K562 (cell line): ENCODE data around the gene DEGS2. TPM values are rescaled to one million over a fixed set of nuclear protein-coding genes. Genes with fewer than 3 reads are reported as not detected.

Experiments used
- ATAC-seq: fragments of 200-7000 bp; cut with Tn5 transposase; 3 replicates; pipeline ENCODE4 v1.9.1; 2020; ENCODE audit warnings: moderate library complexity
- BruUV-seq: library from RNA; stranded (reverse); fragments of 400-500 nt; replicated peaks from 2 replicates; lab custom pipeline; 2021; lab: Mats Ljungman, UMichigan
- CTCF ChIA-PET: fragments of 300-600 bp; formaldehyde crosslinking; extraction: SDS; loops from one replicate; lab custom pipeline; 2021; ENCODE audit warnings: low intra/inter-chr PET ratio; lab: Yijun Ruan, JAX
- POLR2A ChIA-PET: fragments of 300-600, 350-650 bp; sonication (Branson Sonifier 250); formaldehyde crosslinking; extraction: SDS; loops from one replicate; lab custom pipeline; 2021; ENCODE audit warnings: antibody characterized with exemption, inconsistent platforms; lab: Yijun Ruan, JAX
- DNase-seq, 4 experiments: peaks; one replicate each; pipeline versions ENCODE4 v3.0.0 to v3.0.0-alpha.2; 2011 to 2018; ENCODE audit warnings: low spot score in 3 of 4, mixed read lengths in 3 of 4; ENCODE audit errors: extremely low read depth in 1 of 4
- FAIRE-seq: peaks from 2 replicates; lab custom pipeline; 2011; peaks lifted over from hg19 to GRCh38; lab: Jason Lieb, UNC
- H2AFZ ChIP-seq: 2 replicates; pipeline ENCODE4 v1.6.0; 2011; ENCODE audit warnings: low read depth, low read length, control low read depth, inconsistent platforms
- H3K27ac ChIP-seq: fragments of 200-600 bp; 3 replicates; pipeline ENCODE4 v1.8.0; 2011; ENCODE audit warnings: low read depth, mild to moderate bottlenecking, control low read depth, inconsistent platforms, low read length, moderate library complexity, mixed read lengths; ENCODE audit errors: extremely low read depth
- H3K27me3 ChIP-seq, 2 experiments: fragments of 300-600 bp in 1 of 2; 2 replicates in 1 of 2; 3 replicates in 1 of 2; pipeline versions ENCODE4 v1.6.0 to v1.8.0; 2011; ENCODE audit warnings: inconsistent platforms in 2 of 2, low read length in 2 of 2, mild to moderate bottlenecking in 1 of 2, mixed read lengths in 1 of 2, moderate library complexity in 1 of 2; ENCODE audit not compliant: control insufficient read depth in 2 of 2, insufficient read depth in 2 of 2
- H3K36me3 ChIP-seq: fragments of 300-600 bp; 3 replicates; pipeline ENCODE4 v1.8.0; 2011; ENCODE audit warnings: mild to moderate bottlenecking, low read length, inconsistent platforms; ENCODE audit not compliant: control insufficient read depth, insufficient read depth
- H3K4me1 ChIP-seq, 2 experiments: fragments of 200-600 bp in 1 of 2; replicated peaks in 1 of 2; 2 replicates in 1 of 2; 3 replicates in 1 of 2; pipeline versions ENCODE4 v1.5.1 to v1.8.0; 2011; ENCODE audit warnings: inconsistent platforms in 2 of 2, low read length in 2 of 2, mild to moderate bottlenecking in 1 of 2, mixed read lengths in 1 of 2, moderate library complexity in 1 of 2; ENCODE audit not compliant: control insufficient read depth in 2 of 2, insufficient read depth in 2 of 2
- H3K4me2 ChIP-seq: 2 replicates; pipeline ENCODE4 v1.6.1; 2011; ENCODE audit warnings: low read length, control low read depth, inconsistent platforms, mixed read lengths; ENCODE audit not compliant: insufficient read depth
- H3K4me3 ChIP-seq: fragments of 200-600 bp; sonication (generic), shearing (Covaris generic); 2 replicates; pipeline ENCODE4 v1.5.1; 2016; ENCODE audit warnings: control low read depth, inconsistent platforms
- H3K79me2 ChIP-seq: fragments of 200-600 bp; 3 replicates; pipeline ENCODE4 v1.8.0; 2011; ENCODE audit warnings: low read length, inconsistent platforms; ENCODE audit not compliant: control insufficient read depth, insufficient read depth
- H3K9ac ChIP-seq, 2 experiments: 2 replicates each; pipeline versions ENCODE4 v1.6.0 to v1.6.1; 2011; ENCODE audit warnings: low read depth in 2 of 2, low read length in 2 of 2, control low read depth in 1 of 2, inconsistent platforms in 1 of 2, mild to moderate bottlenecking in 1 of 2, mixed read lengths in 1 of 2; ENCODE audit not compliant: insufficient read depth in 1 of 2
- H3K9me1 ChIP-seq: one replicate; pipeline ENCODE4 v1.6.0; 2011; ENCODE audit warnings: inconsistent platforms, mild to moderate bottlenecking, low read length, moderate library complexity; ENCODE audit not compliant: control insufficient read depth, insufficient read depth
- H3K9me3 ChIP-seq: replicated peaks from 2 replicates; pipeline ENCODE4 v1.5.1; 2011; ENCODE audit warnings: low read depth, low read length, inconsistent platforms; ENCODE audit not compliant: control insufficient read depth, insufficient read depth
- H4K20me1 ChIP-seq: replicated peaks from 2 replicates; pipeline ENCODE4 v1.6.1; 2011; ENCODE audit warnings: low read length, inconsistent platforms, mixed read lengths; ENCODE audit not compliant: control insufficient read depth, insufficient read depth
- AFF4 ChIP-seq: sonication (generic); formaldehyde crosslinking; IDR thresholded peaks from 2 replicates; pipeline ENCODE4 v1.8.0; 2023; ENCODE audit warnings: mild to moderate bottlenecking, missing genetic modification reagents
- ARID2 ChIP-seq: fragments of 450-650 bp; IDR thresholded peaks from 2 replicates; pipeline ENCODE4 v1.6.1; 2017; ENCODE audit warnings: antibody characterized with exemption, mild to moderate bottlenecking
- FOXJ3 ChIP-seq: sonication (generic); formaldehyde crosslinking; IDR thresholded peaks from 2 replicates; pipeline ENCODE4 v1.4.0; 2020; ENCODE audit warnings: mild to moderate bottlenecking, missing genetic modification reagents
- FUS ChIP-seq: fragments of 200-400 bp; formaldehyde crosslinking; optimal IDR thresholded peaks from 2 replicates; pipeline ENCODE3; 2017; ENCODE audit warnings: low read depth, low read length
- MEF2A ChIP-seq: IDR thresholded peaks from 2 replicates; pipeline ENCODE4 v1.6.1; 2011; ENCODE audit warnings: low read depth, mild to moderate bottlenecking, low read length, moderate library complexity; ENCODE audit not compliant: control insufficient read depth
- NFIX ChIP-seq: fragments of 250-450 bp; sonication (Bioruptor Pico); IDR thresholded peaks from 2 replicates; pipeline ENCODE4 v1.4.0; 2020; ENCODE audit warnings: low read depth, mild to moderate bottlenecking, moderate library complexity
- PATZ1 ChIP-seq: fragments of 250-450 bp; sonication (Bioruptor Pico); IDR thresholded peaks from 2 replicates; pipeline ENCODE4 v1.5.0; 2020; ENCODE audit warnings: mild to moderate bottlenecking, borderline replicate concordance
- RAD21 ChIP-seq, 2 experiments: fragments of 250-450 bp in 1 of 2; fragments of 450-650 bp in 1 of 2; sonication (Bioruptor Pico) in 1 of 2; formaldehyde crosslinking in 1 of 2; IDR thresholded peaks in 1 of 2; conservative IDR thresholded peaks in 1 of 2; 2 replicates each; pipeline versions ENCODE4 v1.4.0 to v1.8.0; 2020 to 2022; ENCODE audit warnings: mild to moderate bottlenecking in 2 of 2, moderate library complexity in 1 of 2
- SAFB2 ChIP-seq: fragments of 200-400 bp; formaldehyde crosslinking; IDR thresholded peaks from 2 replicates; pipeline ENCODE4 v1.6.1; 2018; ENCODE audit warnings: borderline replicate concordance, low read length, low read depth, moderate library complexity; ENCODE audit not compliant: severe bottlenecking
- YBX1 ChIP-seq: fragments of 450-650 bp; IDR thresholded peaks from 2 replicates; pipeline ENCODE4 v1.7.1; 2016; ENCODE audit warnings: mild to moderate bottlenecking
- ZFP30 ChIP-seq: fragments of 250-450 bp; sonication (Bioruptor Pico); IDR thresholded peaks from 2 replicates; pipeline ENCODE4 v1.8.0; 2022; ENCODE audit warnings: moderate library complexity, mild to moderate bottlenecking, inconsistent platforms, borderline replicate concordance
- ZNF3 ChIP-seq: fragments of 250-450 bp; sonication (Bioruptor Pico); IDR thresholded peaks from 2 replicates; pipeline ENCODE4 v1.5.0; 2021; ENCODE audit warnings: mild to moderate bottlenecking, moderate library complexity
- WGBS: fragments of 100-300 bp; shearing (Covaris generic); methylation state at CpG from one replicate; pipeline ENCODE4 v1.1.6; 2016; ENCODE audit warnings: low coverage, mixed read lengths; ENCODE audit not compliant: insufficient coverage; ENCODE audit errors: missing lambda C conversion rate; 5-methylcytosine and 5-hydroxymethylcytosine counted together
- in situ Hi-C: fragments of 300-500 bp; cut with MboI; formaldehyde crosslinking; loops from 4 replicates; pipeline ENCODE4 v1.15.0; 2018; ENCODE audit warnings: inconsistent platforms, mixed read lengths
- intact Hi-C: fragments of 100-400 bp; cut with micrococcal nuclease; formaldehyde crosslinking; loops from 2 replicates; pipeline ENCODE4 v1.14.2; 2022
- polyA plus RNA-seq, 8 experiments: library from polyadenylated mRNA; depleted of rRNA in 4 of 8; stranded (reverse) in 5 of 8; unstranded in 3 of 8; fragments of >200 nt; fragmentation: Nextera tagmentation in 2 of 8; fragmentation: Illumina TruSeq in 1 of 8; extraction: Ambion mirVana in 2 of 8; extraction: Trizol in 1 of 8; gene quantifications; 2 replicates each; pipeline versions ENCODE4 v1.2.1 to v1.2.3, GENCODE V29; 2011 to 2014; ENCODE audit warnings: inconsistent platforms in 1 of 8, missing spikeins in 1 of 8
- total RNA-seq, 7 experiments: library from RNA; depleted of rRNA in 6 of 7; stranded (reverse); fragments of >200 nt in 6 of 7; fragmentation: Illumina TruSeq in 2 of 7; extraction: Trizol in 2 of 7; gene quantifications; 2 replicates each; pipeline versions ENCODE4 v1.2.1 to v1.2.3, GENCODE V29; 2011 to 2021; ENCODE audit warnings: low replicate concordance in 1 of 7
- TF ChIP-seq, protein P1 (sequence below): IDR thresholded peaks from 2 replicates; pipeline ENCODE4 v1.6.1; 2014; ENCODE audit warnings: antibody characterized with exemption
- TF ChIP-seq, protein P2 (sequence below): fragments of 450-650 bp; formaldehyde crosslinking; conservative IDR thresholded peaks from 2 replicates; pipeline ENCODE4 v1.4.0; 2022; ENCODE audit warnings: mild to moderate bottlenecking, missing genetic modification characterization

The DEGS2 gene
- total and polyA plus RNA-seq, 9 of the 15 experiments (the other 6 are each of a cell fraction or from before 2014, with no cell fraction given), result 0.22 to 2.9 (median 0.70) TPM

DNA sequence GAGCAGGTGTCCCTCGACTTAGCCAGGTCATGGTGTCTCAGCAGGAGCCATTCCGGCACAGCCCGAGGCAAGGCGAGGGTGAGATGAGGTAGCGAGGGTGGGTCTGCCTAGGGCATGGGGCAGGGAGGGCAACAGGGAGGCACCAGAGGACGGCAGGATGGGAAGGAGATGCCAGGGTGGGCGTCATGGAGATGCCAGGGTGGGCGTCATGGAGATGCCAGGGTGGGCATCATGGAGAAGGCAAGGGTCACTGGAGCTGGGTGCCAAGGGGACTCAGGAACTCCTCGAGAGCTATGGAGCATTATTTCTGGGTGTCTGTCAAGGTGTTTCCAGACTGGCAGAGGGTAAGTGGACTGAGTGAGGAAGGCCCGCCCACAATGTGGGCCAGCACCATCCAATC, 7.4 kb downstream of the DEGS2 start:
- H2AFZ ChIP-seq, result no peak overlapping the region
- no peaks in the 10 kb centered on the region for H4K20me1 ChIP-seq
- H3K4me3 ChIP-seq, result no peak overlapping the region
- ChIA-PET CTCF (no interaction called here), POLR2A (interaction anchor here (0.6 to 1.4 kb wide), 3 partner anchors 8 to 40 kb away, joined by 3 to 4 read pairs (median 3); no protein-coding TSS in a partner anchor)
- H3K79me2 ChIP-seq, result no peaks in the 10 kb centered on the region
- WGBS, result 71% methylated on average over 7 of the region's 10 CpGs
- H3K4me2 ChIP-seq, result no peak overlapping the region
- ATAC-seq, result no peak
- BruUV-seq, result no TSS peak
- no peak for FAIRE-seq
- no peak overlapping the region for H3K27ac ChIP-seq
- no peaks in the 10 kb centered on the region for H3K36me3 ChIP-seq
- in situ Hi-C loops, result no loop called here
- H3K9me3 ChIP-seq, result peaks cover 8% of the 10 kb centered on the region
- peak overlapping the region in 1 of 2 experiments; percentile 26; a peak in 1 of 4 replicates for H3K9ac ChIP-seq
- H3K9me1 ChIP-seq, result no peaks in the 10 kb centered on the region
- H3K27me3 ChIP-seq, result no peaks in the 10 kb centered on the region
- no peak for DNase-seq
- intact Hi-C loops, result no loop called here
- H3K4me1 ChIP-seq, result peaks cover 0 to 29% of the 10 kb centered on the region in 2 experiments; a peak in 2 of 5 replicates
- no peak for TF ChIP-seq ZNF3 (CRISPR knock-in tag)
- TF ChIP-seq, protein P1, sequence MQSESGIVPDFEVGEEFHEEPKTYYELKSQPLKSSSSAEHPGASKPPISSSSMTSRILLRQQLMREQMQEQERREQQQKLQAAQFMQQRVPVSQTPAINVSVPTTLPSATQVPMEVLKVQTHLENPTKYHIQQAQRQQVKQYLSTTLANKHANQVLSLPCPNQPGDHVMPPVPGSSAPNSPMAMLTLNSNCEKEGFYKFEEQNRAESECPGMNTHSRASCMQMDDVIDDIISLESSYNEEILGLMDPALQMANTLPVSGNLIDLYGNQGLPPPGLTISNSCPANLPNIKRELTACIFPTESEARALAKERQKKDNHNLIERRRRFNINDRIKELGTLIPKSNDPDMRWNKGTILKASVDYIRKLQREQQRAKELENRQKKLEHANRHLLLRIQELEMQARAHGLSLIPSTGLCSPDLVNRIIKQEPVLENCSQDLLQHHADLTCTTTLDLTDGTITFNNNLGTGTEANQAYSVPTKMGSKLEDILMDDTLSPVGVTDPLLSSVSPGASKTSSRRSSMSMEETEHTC, result no peak
- no peak for TF ChIP-seq ARID2
- no peak for TF ChIP-seq SAFB2
- TF ChIP-seq ZFP30 (CRISPR knock-in tag), result no peak
- no peak for TF ChIP-seq FOXJ3 (CRISPR knock-in tag)
- TF ChIP-seq, protein P2, sequence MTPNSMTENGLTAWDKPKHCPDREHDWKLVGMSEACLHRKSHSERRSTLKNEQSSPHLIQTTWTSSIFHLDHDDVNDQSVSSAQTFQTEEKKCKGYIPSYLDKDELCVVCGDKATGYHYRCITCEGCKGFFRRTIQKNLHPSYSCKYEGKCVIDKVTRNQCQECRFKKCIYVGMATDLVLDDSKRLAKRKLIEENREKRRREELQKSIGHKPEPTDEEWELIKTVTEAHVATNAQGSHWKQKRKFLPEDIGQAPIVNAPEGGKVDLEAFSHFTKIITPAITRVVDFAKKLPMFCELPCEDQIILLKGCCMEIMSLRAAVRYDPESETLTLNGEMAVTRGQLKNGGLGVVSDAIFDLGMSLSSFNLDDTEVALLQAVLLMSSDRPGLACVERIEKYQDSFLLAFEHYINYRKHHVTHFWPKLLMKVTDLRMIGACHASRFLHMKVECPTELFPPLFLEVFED (CRISPR knock-in tag), result no peak
- no peak for TF ChIP-seq AFF4 (CRISPR knock-in tag)
- TF ChIP-seq RAD21 (CRISPR knock-in tag; conservative IDR thresholded peaks at IDR 0.05 in 1 of 2, IDR thresholded peaks at IDR 0.05 in 1 of 2), result no peak
- TF ChIP-seq FUS, result no peak
- no peak for TF ChIP-seq NFIX (CRISPR knock-in tag)
- TF ChIP-seq MEF2A, result no peak
- TF ChIP-seq PATZ1 (CRISPR knock-in tag), result no peak
- no peak for TF ChIP-seq YBX1
